GM21381 (cell line): ENCODE results near the gene NAA60.
"Not testable (repeated sequence)": the region's sequence is repeated elsewhere in the genome, so short reads cannot be mapped to it uniquely, and the experiment has no call there.

ENCODE experiments used
- ATAC-seq: cut with Tn5 transposase; IDR thresholded peaks from one replicate; pipeline ENCODE4 v1.9.1; 2021; ENCODE audit warnings: mild to moderate bottlenecking, moderate library complexity; ENCODE audit not compliant: unreplicated experiment

Gene NAA60

GRCh38 chr16:3503523-3503922 is 60.0 kb downstream of the NAA60 start:
- no peak for ATAC-seq

- no peak for ATAC-seq
These were observed 65.3 kb downstream of the NAA60 start for GRCh38 chr16:3508736-3509135.

- ATAC-seq, result peak; percentile 86
These were observed 66.0 kb downstream of the NAA60 start for GRCh38 chr16:3509470-3509928.

GRCh38 chr16:3510416-3510815 is 66.9 kb downstream of the NAA60 start:
- ATAC-seq, result no peak

- no peak for ATAC-seq
These were observed 68.1 kb downstream of the NAA60 start for GRCh38 chr16:3511286-3512180.

GRCh38 chr16:3513892-3514583 is 70.6 kb downstream of the NAA60 start:
- no peak for ATAC-seq

GRCh38 chr16:3514621-3515020 is 71.1 kb downstream of the NAA60 start:
- no peak for ATAC-seq

- ATAC-seq, result no peak
These were observed 72.4 kb downstream of the NAA60 start for GRCh38 chr16:3515897-3516296.

GRCh38 chr16:3518292-3518985 is 75.0 kb downstream of the NAA60 start:
- no peak for ATAC-seq

- ATAC-seq, result no peak
These were observed 75.5 kb downstream of the NAA60 start for GRCh38 chr16:3518986-3519348.

- ATAC-seq, result no peak
These were observed 76.1 kb downstream of the NAA60 start for GRCh38 chr16:3519581-3519980.

- no peak for ATAC-seq
These were observed 76.9 kb downstream of the NAA60 start for GRCh38 chr16:3520413-3520812.

GRCh38 chr16:3520841-3521240 is 77.4 kb downstream of the NAA60 start:
- ATAC-seq, result no peak

- no peak for ATAC-seq
These were observed 79.8 kb downstream of the NAA60 start for GRCh38 chr16:3523281-3523680.

GRCh38 chr16:3525951-3526350 is 82.5 kb downstream of the NAA60 start:
- no peak for ATAC-seq

GRCh38 chr16:3527216-3527829 is 83.8 kb downstream of the NAA60 start:
- not testable (repeated sequence) for ATAC-seq

GRCh38 chr16:3528406-3528805 is 84.9 kb downstream of the NAA60 start:
- no peak for ATAC-seq

- no peak for ATAC-seq
These were observed 85.7 kb downstream of the NAA60 start for GRCh38 chr16:3529175-3529574.

GRCh38 chr16:3530371-3530914 is 87.0 kb downstream of the NAA60 start:
- no peak for ATAC-seq

- ATAC-seq, result no peak
These were observed 89.3 kb downstream of the NAA60 start for GRCh38 chr16:3532741-3533140.

GRCh38 chr16:3534126-3534525 is 90.6 kb downstream of the NAA60 start:
- no peak for ATAC-seq
